T-helper 9 cell (primary cell): ENCODE results near the gene CERS1.

Experiments
- DNase-seq: peaks from one replicate; pipeline ENCODE4 v3.0.0-alpha.2; 2020

Gene CERS1

DNA sequence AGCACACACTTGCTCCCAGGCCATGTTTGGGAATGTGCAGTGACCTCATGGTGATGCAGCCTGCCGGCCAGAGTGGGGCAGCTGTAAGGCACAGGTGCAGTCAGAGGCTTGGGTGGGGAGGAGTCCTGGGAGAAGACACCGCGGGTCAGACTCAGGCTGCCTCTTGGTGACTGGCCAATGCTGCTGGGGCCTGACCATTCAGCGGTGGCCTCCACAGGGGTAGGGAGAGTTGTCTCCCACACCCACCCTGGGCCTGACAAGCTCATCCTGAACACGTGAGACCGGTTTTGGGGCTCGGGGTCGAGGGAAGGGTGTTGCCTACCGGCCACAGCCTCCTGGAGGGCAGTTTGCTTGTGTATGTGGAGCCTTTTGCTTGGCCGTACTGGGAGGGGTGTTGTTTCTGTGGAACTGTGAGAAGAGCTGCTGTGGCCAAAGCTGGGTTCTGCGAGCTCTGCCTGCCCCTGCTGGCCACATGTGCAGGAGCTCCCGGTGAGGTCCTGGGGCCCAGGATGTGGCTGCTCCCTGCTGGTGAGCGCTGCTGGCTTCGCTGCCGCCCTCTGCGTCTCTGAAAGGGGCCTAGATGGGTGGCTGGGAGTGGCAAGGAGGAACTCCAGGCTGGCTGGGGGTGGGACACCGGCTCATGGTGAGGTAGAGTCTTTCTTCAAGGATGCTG lies 42.1 kb downstream of the CERS1 start:
- no peak for DNase-seq

- DNase-seq = no peak
Measured at GRCh38 chr19:18852648-18853047, 43.3 kb downstream of the CERS1 start.

- no peak for DNase-seq
Measured at GRCh38 chr19:18851673-18852325, 44.2 kb downstream of the CERS1 start.

- no peak for DNase-seq
Measured at GRCh38 chr19:18850471-18851375, 45.2 kb downstream of the CERS1 start.

DNA sequence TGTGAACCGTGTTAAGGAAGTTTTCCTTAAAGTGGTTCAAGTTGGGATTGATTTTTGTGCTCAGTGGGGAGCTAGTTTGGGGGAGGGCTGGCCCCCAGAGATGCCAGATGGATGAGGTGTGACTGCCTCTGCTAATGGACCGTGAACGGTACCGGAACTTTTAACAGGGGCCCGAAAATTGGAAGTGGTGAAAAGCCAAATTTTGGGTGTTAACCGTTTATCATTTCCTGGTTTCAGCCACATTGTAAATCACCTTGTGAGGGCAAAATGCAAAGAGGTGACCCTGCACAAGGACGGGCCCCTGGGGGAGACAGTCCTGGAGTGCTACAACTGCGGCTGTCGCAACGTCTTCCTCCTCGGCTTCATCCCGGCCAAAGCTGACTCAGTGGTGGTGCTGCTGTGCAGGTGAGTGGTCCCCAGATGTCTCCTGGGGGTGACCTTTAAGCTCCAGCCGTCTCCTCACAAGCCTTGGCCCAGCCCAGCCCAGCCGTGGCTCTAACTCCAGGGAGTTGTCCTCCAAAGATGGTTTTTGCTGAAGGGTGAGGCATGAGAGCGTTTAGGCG lies 46.0 kb downstream of the CERS1 start:
- DNase-seq = no peak

DNA sequence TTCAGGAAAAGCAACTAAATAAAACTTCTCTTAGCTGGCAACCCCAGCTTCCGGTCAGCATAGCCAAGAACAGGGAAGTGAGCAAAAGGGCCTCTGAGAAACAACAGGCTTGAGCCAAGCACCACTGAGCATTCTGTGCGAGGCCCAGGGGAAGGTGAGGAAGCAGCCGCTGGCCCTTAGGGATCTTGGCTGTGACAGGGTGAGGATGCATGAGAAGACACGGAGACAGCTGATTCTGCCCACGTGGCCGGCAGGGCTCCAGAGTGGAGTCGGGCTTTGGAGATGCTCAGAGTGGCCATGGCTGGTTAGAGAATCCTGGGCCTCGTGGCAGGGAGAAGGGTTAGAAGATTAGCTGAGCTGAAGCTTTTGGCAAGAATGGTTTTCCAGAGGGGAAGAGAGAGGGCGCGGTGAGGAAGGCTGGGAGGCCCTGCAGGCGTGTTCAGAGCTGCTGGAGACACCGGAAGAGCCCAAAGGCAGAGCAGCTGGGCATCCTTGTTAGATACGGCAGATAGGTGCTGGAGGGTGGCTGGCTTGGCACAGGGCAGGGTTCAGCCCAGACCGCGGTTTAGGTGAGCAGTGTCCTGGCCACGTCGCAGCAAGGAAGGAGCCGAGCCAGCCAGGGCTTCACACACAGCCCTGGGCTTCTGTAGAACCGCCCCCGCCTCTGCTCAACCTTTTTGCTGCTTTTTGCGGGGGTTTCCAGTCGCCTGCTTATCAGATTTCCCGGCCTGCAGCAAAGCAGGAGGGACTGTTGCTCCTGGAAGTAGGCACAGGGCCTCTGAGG lies 46.9 kb downstream of the CERS1 start:
- DNase-seq = no peak

- no peak for DNase-seq
Measured at GRCh38 chr19:18847549-18848463, 48.2 kb downstream of the CERS1 start.

- peak; percentile 54 for DNase-seq
Measured at GRCh38 chr19:18846862-18847548, 49.0 kb downstream of the CERS1 start.

GRCh38 chr19:18845961-18846360 lies 50.0 kb downstream of the CERS1 start:
- no peak for DNase-seq

DNA sequence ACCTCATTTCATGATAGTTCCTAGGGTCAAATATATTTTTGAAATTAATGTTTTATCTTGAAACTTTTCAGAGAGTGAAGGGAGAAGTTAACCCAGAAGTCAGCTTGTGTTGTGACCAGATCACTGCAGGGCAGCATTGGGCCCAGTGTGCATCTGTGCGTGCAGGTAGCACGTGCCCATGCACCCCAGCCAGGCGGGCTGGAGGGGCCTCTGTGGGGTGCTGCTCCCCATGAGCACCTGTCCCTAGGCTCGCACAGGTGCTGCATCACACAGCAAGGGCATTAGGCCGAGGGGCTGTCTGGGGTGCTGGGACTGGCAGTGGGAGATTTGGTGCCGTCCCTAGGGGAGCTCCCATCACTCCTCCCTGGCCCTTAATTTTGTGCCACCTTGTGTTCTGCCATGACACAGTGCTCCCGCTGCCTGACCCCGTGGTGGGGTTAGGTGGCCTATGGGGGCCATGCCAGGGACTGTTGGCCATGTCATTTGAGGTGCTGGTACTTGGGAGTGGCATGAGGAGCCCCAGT lies 51.1 kb downstream of the CERS1 start:
- no peak for DNase-seq

- DNase-seq = no peak
Measured at GRCh38 chr19:18843960-18844359, 52.0 kb downstream of the CERS1 start.

DNA sequence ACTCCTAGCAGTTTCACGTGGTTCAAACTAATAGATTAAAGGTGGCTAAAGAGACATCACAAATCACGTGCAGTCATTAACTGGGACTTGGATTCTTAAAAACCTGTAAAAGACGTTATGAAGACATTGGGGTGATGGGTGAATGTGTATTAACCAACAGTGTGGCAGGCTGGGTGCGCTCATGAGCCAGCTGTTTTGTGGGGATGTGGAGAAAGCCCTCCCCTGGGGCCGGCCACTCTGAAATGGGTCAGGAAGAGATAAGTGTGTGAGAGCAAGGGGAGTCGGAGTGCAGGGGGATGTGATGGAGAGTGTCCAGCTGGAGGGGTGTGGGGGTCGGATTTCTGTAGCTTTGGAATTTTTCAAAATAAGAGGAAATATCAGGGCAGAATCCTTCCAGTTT lies 53.8 kb downstream of the CERS1 start:
- no peak for DNase-seq

- DNase-seq = no peak
Measured at GRCh38 chr19:18841400-18841799, 54.6 kb downstream of the CERS1 start.

GRCh38 chr19:18840288-18841267 lies 55.4 kb downstream of the CERS1 start:
- DNase-seq = no peak

- no peak for DNase-seq
Measured at GRCh38 chr19:18839465-18840287, 56.3 kb downstream of the CERS1 start.

DNA sequence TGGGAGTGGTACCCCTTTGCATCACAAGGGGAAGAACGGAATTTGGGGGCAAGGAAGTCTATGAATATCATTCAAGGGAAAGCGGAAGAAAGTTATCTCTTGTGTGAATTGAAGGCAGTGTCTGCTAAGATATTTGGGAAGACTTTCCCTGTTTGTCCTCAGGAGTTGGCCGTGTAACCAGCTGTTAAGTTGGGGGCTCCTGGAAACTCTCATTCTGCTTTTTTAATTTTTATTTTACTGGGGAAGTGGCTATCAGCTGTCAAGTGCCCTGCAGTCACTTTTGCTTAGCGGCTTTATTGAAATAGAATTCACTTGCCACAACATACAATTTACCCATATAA lies 61.3 kb downstream of the CERS1 start:
- no peak for DNase-seq

GRCh38 chr19:18833849-18834643 lies 61.9 kb downstream of the CERS1 start:
- DNase-seq = no peak

DNA sequence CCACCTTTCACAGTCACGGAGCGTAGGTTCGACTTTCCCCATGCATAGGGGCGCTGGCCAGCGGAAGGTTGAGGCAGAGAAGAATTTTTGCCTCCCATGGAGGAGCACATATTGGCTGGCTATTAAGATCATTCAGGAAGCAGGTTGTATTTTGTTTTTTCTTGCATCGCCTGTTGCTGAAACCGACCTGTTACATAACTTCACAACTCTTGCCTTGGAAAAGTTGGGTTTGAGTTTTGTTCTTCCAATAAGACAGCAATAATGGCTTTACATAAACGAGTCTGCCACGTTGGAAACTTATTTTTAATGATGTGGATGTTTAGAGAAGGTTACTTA lies 62.8 kb downstream of the CERS1 start:
- no peak for DNase-seq
